Panc1 (cell line): Measurements from ENCODE around the gene SH3TC2. TPM values are rescaled to one million over a fixed set of nuclear protein-coding genes. Genes with fewer than 3 reads are reported as not detected.

Experiments
- ATAC-seq: fragments of 200-7000 bp; cut with Tn5 transposase; 2 replicates; pipeline ENCODE4 v1.9.1; 2020; ENCODE audit warnings: mild to moderate bottlenecking, moderate library complexity
- BruUV-seq: library from RNA; stranded (reverse); fragments of 400-500 nt; replicated peaks from 2 replicates; lab custom pipeline; 2021; lab: Mats Ljungman, UMichigan
- CTCF ChIA-PET: fragments of 300-600 bp; sonication (Branson Sonifier 250); formaldehyde crosslinking; loops from one replicate; lab custom pipeline; 2022; ENCODE audit warnings: antibody characterized with exemption; lab: Charles Lee
- POLR2A ChIA-PET: fragments of 300-600 bp; sonication (Branson Sonifier 250); formaldehyde crosslinking; loops from one replicate; lab custom pipeline; 2022; ENCODE audit warnings: antibody characterized with exemption; lab: Charles Lee
- DNase-seq: peaks from one replicate; pipeline ENCODE4 v3.0.0-alpha.2; 2010; ENCODE audit warnings: low read depth, low spot score
- H3K27ac ChIP-seq: 2 replicates; pipeline ENCODE4 v1.5.1; 2011; ENCODE audit warnings: mild to moderate bottlenecking, low read length, inconsistent platforms
- H3K27me3 ChIP-seq: fragments of 200-500 bp; sonication (Bioruptor generic); 2 replicates; pipeline ENCODE4 v1.6.0; 2014; ENCODE audit warnings: low read length, inconsistent platforms; ENCODE audit not compliant: control insufficient read depth, insufficient read depth
- H3K36me3 ChIP-seq: fragments of 200-500 bp; sonication (Bioruptor generic); 2 replicates; pipeline ENCODE4 v1.5.1; 2014; ENCODE audit warnings: inconsistent platforms, mild to moderate bottlenecking, low read length, moderate library complexity; ENCODE audit not compliant: control insufficient read depth, insufficient read depth
- H3K4me1 ChIP-seq: 2 replicates; pipeline ENCODE4 v1.5.1; 2011; ENCODE audit warnings: inconsistent platforms, mild to moderate bottlenecking, low read length, moderate library complexity; ENCODE audit not compliant: control insufficient read depth, insufficient read depth
- H3K4me3 ChIP-seq, 2 experiments: 2 replicates each; pipeline ENCODE4 v1.5.1; 2011 to 2012; ENCODE audit warnings: low read depth in 2 of 2, low read length in 2 of 2, mild to moderate bottlenecking in 2 of 2, inconsistent platforms in 1 of 2, moderate library complexity in 1 of 2
- H3K9me3 ChIP-seq: fragments of 200-500 bp; sonication (Bioruptor generic); 2 replicates; pipeline ENCODE4 v1.5.1; 2014; ENCODE audit warnings: low read depth, mild to moderate bottlenecking, inconsistent platforms, low read length, moderate library complexity; ENCODE audit not compliant: control insufficient read depth, insufficient read depth
- POLR2AphosphoS5 ChIP-seq: IDR thresholded peaks from 2 replicates; pipeline ENCODE4 v1.6.1; 2012; ENCODE audit warnings: mild to moderate bottlenecking, low read depth, low read length, moderate library complexity
- SIN3A ChIP-seq: IDR thresholded peaks from 2 replicates; pipeline ENCODE4 v1.6.1; 2012; ENCODE audit warnings: low read depth, mild to moderate bottlenecking, low read length, moderate library complexity, borderline replicate concordance; ENCODE audit not compliant: insufficient read depth
- TCF7L2 ChIP-seq: IDR thresholded peaks from 2 replicates; pipeline ENCODE4 v1.6.1; 2011; ENCODE audit warnings: mild to moderate bottlenecking, low read depth, low read length, inconsistent platforms
- in situ Hi-C: cut with HindIII; loops from 2 replicates; pipeline ENCODE4 v1.10.0; 2016; ENCODE audit warnings: low sequenced_read_pairs, low pct_unique_long_range_greater_than_20kb
- intact Hi-C: fragments of 100-400 bp; cut with micrococcal nuclease; formaldehyde crosslinking; loops from one replicate; pipeline ENCODE4 v1.10.0; 2022; ENCODE audit not compliant: unreplicated experiment
- total RNA-seq: library from RNA; stranded (reverse); gene quantifications from one replicate; pipeline ENCODE4 v1.2.1, GENCODE V29; 2021; ENCODE audit not compliant: unreplicated experiment
- TF ChIP-seq, protein P1 (sequence below), 2 experiments: IDR thresholded peaks; 2 replicates each; pipeline ENCODE4 v1.6.1; 2011 to 2012; ENCODE audit warnings: low read depth in 2 of 2, control low read depth in 1 of 2, low read length in 1 of 2, mild to moderate bottlenecking in 1 of 2, moderate library complexity in 1 of 2; ENCODE audit not compliant: insufficient read depth in 1 of 2
- TF ChIP-seq, protein P2 (sequence below): fragments of 450-650 bp; IDR thresholded peaks from 2 replicates; pipeline ENCODE4 v1.5.1; 2017; ENCODE audit warnings: mild to moderate bottlenecking

The SH3TC2 gene
- total RNA-seq, 1 experiment from 2014 or later = 0.33 TPM

DNA sequence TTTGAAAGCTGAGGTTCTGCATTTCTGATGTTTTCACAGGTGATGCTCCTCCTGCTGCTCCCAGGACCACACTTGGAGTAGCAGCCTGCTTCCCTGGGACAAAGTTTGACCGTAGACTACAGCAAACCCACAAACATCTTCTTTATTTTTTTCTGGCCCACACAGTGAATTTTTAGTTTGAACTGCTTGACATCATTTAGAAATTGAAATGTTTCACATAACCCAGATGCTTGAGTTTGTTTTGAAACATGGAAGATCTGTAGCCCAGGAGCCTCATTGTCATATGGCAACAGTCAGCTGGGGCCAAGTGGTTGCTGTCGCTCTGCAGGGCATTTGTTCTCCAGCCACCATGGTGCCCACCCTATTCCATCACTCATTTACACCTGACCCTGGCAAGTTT lies 8.4 kb downstream of the SH3TC2 start:
- TF ChIP-seq, protein P1, sequence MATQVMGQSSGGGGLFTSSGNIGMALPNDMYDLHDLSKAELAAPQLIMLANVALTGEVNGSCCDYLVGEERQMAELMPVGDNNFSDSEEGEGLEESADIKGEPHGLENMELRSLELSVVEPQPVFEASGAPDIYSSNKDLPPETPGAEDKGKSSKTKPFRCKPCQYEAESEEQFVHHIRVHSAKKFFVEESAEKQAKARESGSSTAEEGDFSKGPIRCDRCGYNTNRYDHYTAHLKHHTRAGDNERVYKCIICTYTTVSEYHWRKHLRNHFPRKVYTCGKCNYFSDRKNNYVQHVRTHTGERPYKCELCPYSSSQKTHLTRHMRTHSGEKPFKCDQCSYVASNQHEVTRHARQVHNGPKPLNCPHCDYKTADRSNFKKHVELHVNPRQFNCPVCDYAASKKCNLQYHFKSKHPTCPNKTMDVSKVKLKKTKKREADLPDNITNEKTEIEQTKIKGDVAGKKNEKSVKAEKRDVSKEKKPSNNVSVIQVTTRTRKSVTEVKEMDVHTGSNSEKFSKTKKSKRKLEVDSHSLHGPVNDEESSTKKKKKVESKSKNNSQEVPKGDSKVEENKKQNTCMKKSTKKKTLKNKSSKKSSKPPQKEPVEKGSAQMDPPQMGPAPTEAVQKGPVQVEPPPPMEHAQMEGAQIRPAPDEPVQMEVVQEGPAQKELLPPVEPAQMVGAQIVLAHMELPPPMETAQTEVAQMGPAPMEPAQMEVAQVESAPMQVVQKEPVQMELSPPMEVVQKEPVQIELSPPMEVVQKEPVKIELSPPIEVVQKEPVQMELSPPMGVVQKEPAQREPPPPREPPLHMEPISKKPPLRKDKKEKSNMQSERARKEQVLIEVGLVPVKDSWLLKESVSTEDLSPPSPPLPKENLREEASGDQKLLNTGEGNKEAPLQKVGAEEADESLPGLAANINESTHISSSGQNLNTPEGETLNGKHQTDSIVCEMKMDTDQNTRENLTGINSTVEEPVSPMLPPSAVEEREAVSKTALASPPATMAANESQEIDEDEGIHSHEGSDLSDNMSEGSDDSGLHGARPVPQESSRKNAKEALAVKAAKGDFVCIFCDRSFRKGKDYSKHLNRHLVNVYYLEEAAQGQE (IDR thresholded peaks at IDR 0.05; ENCODE audit: insufficient read depth in 1 of 2, low read depth in 2 of 2, low read length in 1 of 2) = no peak
- TF ChIP-seq SIN3A (no peak), POLR2AphosphoS5 (no peak), TCF7L2 (no peak)
- TF ChIP-seq, protein P2, sequence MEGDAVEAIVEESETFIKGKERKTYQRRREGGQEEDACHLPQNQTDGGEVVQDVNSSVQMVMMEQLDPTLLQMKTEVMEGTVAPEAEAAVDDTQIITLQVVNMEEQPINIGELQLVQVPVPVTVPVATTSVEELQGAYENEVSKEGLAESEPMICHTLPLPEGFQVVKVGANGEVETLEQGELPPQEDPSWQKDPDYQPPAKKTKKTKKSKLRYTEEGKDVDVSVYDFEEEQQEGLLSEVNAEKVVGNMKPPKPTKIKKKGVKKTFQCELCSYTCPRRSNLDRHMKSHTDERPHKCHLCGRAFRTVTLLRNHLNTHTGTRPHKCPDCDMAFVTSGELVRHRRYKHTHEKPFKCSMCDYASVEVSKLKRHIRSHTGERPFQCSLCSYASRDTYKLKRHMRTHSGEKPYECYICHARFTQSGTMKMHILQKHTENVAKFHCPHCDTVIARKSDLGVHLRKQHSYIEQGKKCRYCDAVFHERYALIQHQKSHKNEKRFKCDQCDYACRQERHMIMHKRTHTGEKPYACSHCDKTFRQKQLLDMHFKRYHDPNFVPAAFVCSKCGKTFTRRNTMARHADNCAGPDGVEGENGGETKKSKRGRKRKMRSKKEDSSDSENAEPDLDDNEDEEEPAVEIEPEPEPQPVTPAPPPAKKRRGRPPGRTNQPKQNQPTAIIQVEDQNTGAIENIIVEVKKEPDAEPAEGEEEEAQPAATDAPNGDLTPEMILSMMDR = no peak
- intact Hi-C loops (loop anchor here (10.0 kb wide), 1 partner anchor 210 kb away; no protein-coding TSS in a partner anchor), in situ Hi-C loops (no loop called here)
- CTCF ChIA-PET = no interaction called here
- no TSS peak for BruUV-seq
- H3K36me3 ChIP-seq = no peaks in the 10 kb centered on the region
- no peaks in the 10 kb centered on the region for H3K27me3 ChIP-seq
- H3K27ac ChIP-seq = no peak overlapping the region
- DNase-seq (no peak), ATAC-seq (no peak)
- H3K9me3 ChIP-seq = no peaks in the 10 kb centered on the region
- POLR2A ChIA-PET = no interaction called here
- H3K4me1 ChIP-seq = no peaks in the 10 kb centered on the region
- no peak overlapping the region for H3K4me3 ChIP-seq

DNA sequence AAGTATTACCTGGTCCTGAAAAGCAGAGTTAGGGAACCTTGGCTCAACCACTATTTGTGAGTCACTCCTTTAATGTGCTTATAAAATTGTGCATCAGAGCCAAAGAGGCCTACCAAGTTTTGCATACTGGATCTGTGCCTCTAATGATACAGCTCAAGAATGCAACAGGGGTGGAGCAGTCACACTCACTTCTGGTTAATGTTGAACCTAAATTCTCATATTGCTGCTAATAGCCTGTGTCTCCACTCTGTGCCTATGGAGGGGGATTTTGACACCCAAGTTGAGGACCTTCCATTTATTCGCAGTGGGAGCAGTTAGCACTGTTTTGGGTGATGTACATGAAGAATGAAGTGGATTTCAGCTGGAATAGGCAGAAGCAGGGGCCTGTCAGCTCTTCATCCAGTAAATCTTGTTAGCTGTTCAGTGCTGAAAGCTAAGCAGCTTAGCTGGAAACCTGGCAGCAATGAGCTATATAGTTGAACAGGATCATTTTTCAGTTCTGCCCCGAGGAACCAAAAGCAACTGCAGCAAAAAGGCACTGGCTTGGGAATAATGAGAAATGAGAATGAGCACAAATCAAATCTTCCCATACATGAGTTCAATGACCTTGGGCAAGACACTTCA lies 9.7 kb downstream of the SH3TC2 start:
- Histone ChIP-seq H3K36me3 (no peaks in the 10 kb centered on the region), H3K27ac (no peak overlapping the region)
- ATAC-seq = no peak

More for the DNA sequence above, 9.7 kb downstream of the SH3TC2 start:
- Histone ChIP-seq H3K9me3 (no peaks in the 10 kb centered on the region), H3K27me3 (no peaks in the 10 kb centered on the region), H3K4me3 (no peak overlapping the region), H3K4me1 (no peaks in the 10 kb centered on the region)
- in situ Hi-C loops (no loop called here), intact Hi-C loops (loop anchor here (10.0 kb wide), 1 partner anchor 212 kb away; no protein-coding TSS in a partner anchor)
- POLR2A ChIA-PET = no interaction called here
- no TSS peak for BruUV-seq
- DNase-seq = no peak
- no peak for TF ChIP-seq TCF7L2
- TF ChIP-seq, protein P2 = no peak
- no peak for TF ChIP-seq SIN3A
- TF ChIP-seq, protein P1 (IDR thresholded peaks at IDR 0.05; ENCODE audit: insufficient read depth in 1 of 2, low read depth in 2 of 2, low read length in 1 of 2) = no peak
- no peak for TF ChIP-seq POLR2AphosphoS5
- CTCF ChIA-PET = no interaction called here
